ENCODE results near the gene SFMBT2.

The SFMBT2 gene

DNA sequence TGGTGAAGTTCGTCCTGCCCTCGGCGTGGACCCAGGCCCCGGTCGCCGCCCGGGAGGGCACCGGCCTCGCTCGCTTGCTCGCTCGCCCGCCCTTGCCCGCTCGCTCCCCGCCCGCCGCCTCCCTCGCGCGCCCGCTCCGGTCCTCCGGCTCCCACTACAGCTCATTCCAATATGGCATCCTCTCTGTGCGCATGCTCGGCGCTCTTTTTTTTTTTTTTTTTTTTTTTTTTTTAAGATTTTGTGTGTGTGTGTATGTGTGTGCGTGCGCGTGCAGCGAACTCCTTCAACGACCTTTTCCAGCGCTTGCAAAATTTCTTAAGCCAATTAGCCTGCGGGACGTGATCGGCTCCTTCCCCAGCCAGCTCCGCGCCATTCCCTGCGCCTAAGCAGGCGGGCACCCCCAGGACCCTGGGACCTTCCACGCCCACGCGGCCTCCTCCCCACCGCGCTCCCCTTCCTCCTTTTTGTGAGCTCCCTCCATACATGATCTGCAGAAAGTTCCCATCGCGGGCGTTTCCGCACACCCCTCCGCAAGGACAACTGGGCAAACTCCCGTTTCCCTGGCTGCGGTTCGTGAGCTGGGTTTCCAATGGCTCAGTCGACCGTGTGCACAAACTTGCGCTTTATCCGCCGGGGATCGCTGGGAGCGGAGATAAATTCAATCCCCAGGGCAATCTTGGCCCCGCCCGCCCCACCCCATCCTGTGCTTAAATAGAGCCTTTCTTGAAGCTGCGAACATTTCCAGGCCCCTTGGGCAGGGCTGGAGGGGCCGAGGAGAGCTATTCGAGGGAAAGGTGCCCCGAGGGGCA, at the start of gene SFMBT2:
SFMBT2 (minus strand) TSS at position 173 of the 809 bp plus-strand sequence. CDS start 29,136 bp downstream, outside the sequence.
- no peaks in the 10 kb centered on the region for H3K9me3 ChIP-seq (ENCODE audit: insufficient read depth, low read length)
- H3K4me3 ChIP-seq (ENCODE audit: insufficient read length, low read depth), result peak within 1 kb of the TSS; percentile 63
- DNase-seq (ENCODE audit: low read depth, low spot score), result no peak
- peaks cover 76% of the 10 kb centered on the region for H3K27me3 ChIP-seq (ENCODE audit: insufficient read depth, insufficient read length)
- H3K9ac ChIP-seq (ENCODE audit: insufficient read length, low read depth), result peak within 1 kb of the TSS; percentile 77
- H3K36me3 ChIP-seq (ENCODE audit: insufficient read depth, insufficient read length, low read length), result no peaks in the 10 kb centered on the region
- no peak for TF ChIP-seq YY1 (IDR thresholded peaks at IDR 0.05; ENCODE audit: insufficient read depth, insufficient read length)
- no peak for TF ChIP-seq ZNF274 (IDR thresholded peaks at IDR 0.05; ENCODE audit: low read depth, low read length)
- TF ChIP-seq SUZ12 (IDR thresholded peaks at IDR 0.05; ENCODE audit: extremely low read depth, insufficient read depth, insufficient read length), result no peak
- H3K4me1 ChIP-seq (ENCODE audit: insufficient read depth, insufficient read length), result peaks cover 2% of the 10 kb centered on the region

DNA sequence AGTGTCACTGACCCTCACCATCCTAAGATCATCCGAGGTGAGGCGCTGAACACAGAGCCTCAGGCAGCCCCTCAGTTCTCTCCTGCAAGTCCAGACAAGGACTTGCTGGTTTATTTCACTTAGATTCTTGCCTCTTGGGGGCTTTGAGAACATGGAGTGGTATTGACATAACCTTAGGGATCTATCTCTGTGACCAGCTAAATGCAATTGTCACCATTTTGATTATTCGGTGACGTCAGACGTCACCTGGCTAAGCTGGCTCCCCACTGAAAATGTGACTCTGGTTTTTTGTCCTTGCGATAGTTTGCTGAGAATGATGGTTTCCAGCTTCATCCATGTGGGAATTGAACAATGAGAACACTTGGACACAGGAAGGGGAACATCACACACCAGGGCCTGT, 49.2 kb upstream of the SFMBT2 start:
- no peaks in the 10 kb centered on the region for H3K36me3 ChIP-seq (ENCODE audit: insufficient read depth, insufficient read length, low read length)
- H3K27me3 ChIP-seq (ENCODE audit: insufficient read depth, insufficient read length), result no peaks in the 10 kb centered on the region
- DNase-seq (ENCODE audit: low read depth, low spot score), result no peak
- H3K4me3 ChIP-seq (ENCODE audit: insufficient read length, low read depth), result no peak overlapping the region
- peaks cover 2% of the 10 kb centered on the region for H3K4me1 ChIP-seq (ENCODE audit: insufficient read depth, insufficient read length)
- no peak for TF ChIP-seq SUZ12 (IDR thresholded peaks at IDR 0.05; ENCODE audit: extremely low read depth, insufficient read depth, insufficient read length)
- no peak for TF ChIP-seq YY1 (IDR thresholded peaks at IDR 0.05; ENCODE audit: insufficient read depth, insufficient read length)
- H3K9ac ChIP-seq (ENCODE audit: insufficient read length, low read depth), result no peak overlapping the region
- no peaks in the 10 kb centered on the region for H3K9me3 ChIP-seq (ENCODE audit: insufficient read depth, low read length)

GRCh38 chr10:7458556-7458955, 47.7 kb upstream of the SFMBT2 start:
- H3K9me3 ChIP-seq (ENCODE audit: insufficient read depth, low read length), result no peaks in the 10 kb centered on the region
- TF ChIP-seq ZNF274 (IDR thresholded peaks at IDR 0.05; ENCODE audit: low read depth, low read length), result no peak
- no peak for TF ChIP-seq YY1 (IDR thresholded peaks at IDR 0.05; ENCODE audit: insufficient read depth, insufficient read length)
- no peak for TF ChIP-seq SUZ12 (IDR thresholded peaks at IDR 0.05; ENCODE audit: extremely low read depth, insufficient read depth, insufficient read length)
- peaks cover 2% of the 10 kb centered on the region for H3K4me1 ChIP-seq (ENCODE audit: insufficient read depth, insufficient read length)
- DNase-seq (ENCODE audit: low read depth, low spot score), result no peak
- no peak overlapping the region for H3K4me3 ChIP-seq (ENCODE audit: insufficient read length, low read depth)
- no peak overlapping the region for H3K9ac ChIP-seq (ENCODE audit: insufficient read length, low read depth)
- no peaks in the 10 kb centered on the region for H3K27me3 ChIP-seq (ENCODE audit: insufficient read depth, insufficient read length)
- H3K36me3 ChIP-seq (ENCODE audit: insufficient read depth, insufficient read length, low read length), result no peaks in the 10 kb centered on the region

- no peak for DNase-seq (ENCODE audit: low read depth, low spot score)
- no peak overlapping the region for H3K9ac ChIP-seq (ENCODE audit: insufficient read length, low read depth)
These were observed 46.9 kb upstream of the SFMBT2 start for GRCh38 chr10:7457478-7458316.

GRCh38 chr10:7449063-7449695, 38.3 kb upstream of the SFMBT2 start:
- no peaks in the 10 kb centered on the region for H3K36me3 ChIP-seq (ENCODE audit: insufficient read depth, insufficient read length, low read length)
- no peak for TF ChIP-seq SUZ12 (IDR thresholded peaks at IDR 0.05; ENCODE audit: extremely low read depth, insufficient read depth, insufficient read length)
- no peak for TF ChIP-seq YY1 (IDR thresholded peaks at IDR 0.05; ENCODE audit: insufficient read depth, insufficient read length)
- no peak for TF ChIP-seq ZNF274 (IDR thresholded peaks at IDR 0.05; ENCODE audit: low read depth, low read length)
- H3K4me3 ChIP-seq (ENCODE audit: insufficient read length, low read depth), result no peak overlapping the region
- no peaks in the 10 kb centered on the region for H3K4me1 ChIP-seq (ENCODE audit: insufficient read depth, insufficient read length)
- H3K9me3 ChIP-seq (ENCODE audit: insufficient read depth, low read length), result peaks cover 26% of the 10 kb centered on the region
- DNase-seq (ENCODE audit: low read depth, low spot score), result no peak
- no peaks in the 10 kb centered on the region for H3K27me3 ChIP-seq (ENCODE audit: insufficient read depth, insufficient read length)
- H3K9ac ChIP-seq (ENCODE audit: insufficient read length, low read depth), result no peak overlapping the region

More at GRCh38 chr10:7457478-7458316, 46.9 kb upstream of the SFMBT2 start:
- H3K27me3 ChIP-seq (ENCODE audit: insufficient read depth, insufficient read length), result no peaks in the 10 kb centered on the region
- H3K9me3 ChIP-seq (ENCODE audit: insufficient read depth, low read length), result no peaks in the 10 kb centered on the region
- no peaks in the 10 kb centered on the region for H3K36me3 ChIP-seq (ENCODE audit: insufficient read depth, insufficient read length, low read length)
- H3K4me3 ChIP-seq (ENCODE audit: insufficient read length, low read depth), result no peak overlapping the region
- no peak for TF ChIP-seq YY1 (IDR thresholded peaks at IDR 0.05; ENCODE audit: insufficient read depth, insufficient read length)
- TF ChIP-seq ZNF274 (IDR thresholded peaks at IDR 0.05; ENCODE audit: low read depth, low read length), result no peak
- no peak for TF ChIP-seq SUZ12 (IDR thresholded peaks at IDR 0.05; ENCODE audit: extremely low read depth, insufficient read depth, insufficient read length)
- peaks cover 2% of the 10 kb centered on the region for H3K4me1 ChIP-seq (ENCODE audit: insufficient read depth, insufficient read length)

DNA sequence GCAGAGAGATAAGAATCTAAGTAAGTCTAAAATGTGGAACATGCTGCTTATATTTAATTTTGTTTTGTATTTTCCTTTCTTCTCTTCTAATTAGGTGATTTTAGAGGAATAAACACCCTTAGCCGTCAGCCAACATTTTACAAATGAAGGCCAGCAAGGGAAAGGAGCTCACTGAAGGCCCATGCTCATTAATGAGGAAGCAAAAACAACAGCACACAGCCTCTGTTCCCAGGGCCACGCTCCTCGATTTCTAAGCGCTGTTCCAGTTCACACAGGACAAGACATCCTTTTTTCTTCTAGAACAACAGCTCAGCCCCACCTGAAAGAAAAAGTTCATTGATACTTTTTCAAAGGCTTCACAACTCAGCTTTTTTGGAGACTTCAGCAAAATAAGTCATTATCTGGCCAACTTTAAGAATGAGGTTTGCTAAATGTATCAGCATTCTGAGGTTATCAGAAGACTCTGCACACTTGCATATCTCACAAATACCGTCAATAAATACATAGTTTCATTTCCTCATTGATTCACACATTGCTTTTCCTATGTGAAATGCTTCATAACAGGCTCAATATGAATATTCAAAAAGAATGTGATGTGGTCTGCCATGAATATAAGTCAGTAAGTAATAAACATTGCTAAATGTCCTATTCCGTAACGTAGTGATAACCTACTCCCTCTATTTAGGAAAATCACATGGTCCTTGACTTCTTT, 34.8 kb upstream of the SFMBT2 start:
- DNase-seq (ENCODE audit: low read depth, low spot score), result no peak
- Histone ChIP-seq H3K36me3 (ENCODE audit: insufficient read depth, insufficient read length, low read length) (no peaks in the 10 kb centered on the region), H3K27me3 (ENCODE audit: insufficient read depth, insufficient read length) (no peaks in the 10 kb centered on the region), H3K4me3 (ENCODE audit: insufficient read length, low read depth) (no peak overlapping the region), H3K9me3 (ENCODE audit: insufficient read depth, low read length) (peaks cover 26% of the 10 kb centered on the region), H3K4me1 (ENCODE audit: insufficient read depth, insufficient read length) (no peaks in the 10 kb centered on the region), H3K9ac (ENCODE audit: insufficient read length, low read depth) (no peak overlapping the region)
- no peak for TF ChIP-seq SUZ12 (IDR thresholded peaks at IDR 0.05; ENCODE audit: extremely low read depth, insufficient read depth, insufficient read length)
- TF ChIP-seq ZNF274 (IDR thresholded peaks at IDR 0.05; ENCODE audit: low read depth, low read length), result no peak
- no peak for TF ChIP-seq YY1 (IDR thresholded peaks at IDR 0.05; ENCODE audit: insufficient read depth, insufficient read length)

Measured in NT2/D1 (cell line).